Measurements from ENCODE around the gene ZNF787. TPM values are rescaled to one million over a fixed set of nuclear protein-coding genes. Genes with fewer than 3 reads are reported as not detected.
A peak's percentile ranks its signal among the peaks of the same experiment; 100 is the strongest.

The ZNF787 gene
- total RNA-seq, 2 experiments from 2014 or later = 30.6 to 31.7 TPM

- CTCF ChIA-PET (ENCODE audit: unreplicated experiment) = no interaction called here
- POLR2A ChIA-PET = no interaction called here
- no TSS peak for BruUV-seq (replicated peaks)
Observed at GRCh38 chr19:56158170-56158757, 37.2 kb upstream of the ZNF787 start.

DNA sequence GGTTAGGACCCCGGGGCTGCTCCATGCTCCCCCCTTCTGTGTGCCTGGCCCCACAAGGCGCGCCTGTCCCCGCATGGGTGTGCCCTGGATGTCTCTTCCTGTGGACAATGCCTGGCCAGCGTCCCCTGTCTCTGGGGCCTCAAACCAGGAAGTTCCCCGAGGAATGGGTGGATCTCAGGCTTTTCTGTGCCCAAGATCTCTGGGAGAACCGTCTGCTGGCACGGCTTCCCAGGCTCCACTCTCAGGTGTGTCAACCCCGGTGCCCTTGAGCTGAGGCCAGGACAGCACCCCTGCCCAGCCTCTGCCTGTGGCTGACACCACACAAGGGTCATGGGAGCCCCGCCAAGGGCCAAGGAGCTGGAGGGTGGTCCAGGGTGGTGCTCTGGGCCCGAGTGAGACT, 35.7 kb upstream of the ZNF787 start:
- Histone ChIP-seq H2AFZ (ENCODE audit: low read length) (no peak overlapping the region), H3K4me3 (ENCODE audit: low read depth, low read length, poor library complexity, severe bottlenecking) (no peak overlapping the region), H3K4me2 (ENCODE audit: low read length) (no peak overlapping the region), H3K9me2 (ENCODE audit: insufficient read depth, low read length) (no peaks in the 10 kb centered on the region), H3K4me1 (ENCODE audit: insufficient read depth, low read length, poor library complexity, severe bottlenecking) (no peaks in the 10 kb centered on the region), H3K79me2 (ENCODE audit: insufficient read depth, low read depth, low read length) (no peaks in the 10 kb centered on the region), H3K36me3 (ENCODE audit: insufficient read depth, low read length) (peaks cover 35% of the 10 kb centered on the region), H3K9me3 (ENCODE audit: low read length) (no peaks in the 10 kb centered on the region), H4K20me1 (ENCODE audit: insufficient read depth, low read length) (no peaks in the 10 kb centered on the region), H3K27ac (ENCODE audit: low read depth, low read length, poor library complexity, severe bottlenecking) (no peak overlapping the region)
- BruUV-seq (replicated peaks) = no TSS peak
- POLR2A ChIA-PET = interaction anchor here (0.6 kb wide), 1 partner anchor 297 kb away, joined by 4 read pairs; no protein-coding TSS in a partner anchor
- CTCF ChIA-PET (ENCODE audit: unreplicated experiment) = no interaction called here
- intact Hi-C loops (cut with micrococcal nuclease; ENCODE audit: unreplicated experiment) = no loop called here
- no peak for DNase-seq (ENCODE audit: low spot score)
- TF ChIP-seq CTCF (conservative IDR thresholded peaks at IDR 0.05; ENCODE audit: low read length) = no peak
- TF ChIP-seq EZH2phosphoT487 (IDR thresholded peaks at IDR 0.05; ENCODE audit: borderline replicate concordance, low read depth, low read length) = no peak

More at GRCh38 chr19:56158170-56158757, 37.2 kb upstream of the ZNF787 start:
- Histone ChIP-seq H3K9me3 (ENCODE audit: low read length) (no peaks in the 10 kb centered on the region), H3K36me3 (ENCODE audit: insufficient read depth, low read length) (peaks cover 31% of the 10 kb centered on the region), H3K79me2 (ENCODE audit: insufficient read depth, low read depth, low read length) (no peaks in the 10 kb centered on the region), H3K4me2 (ENCODE audit: low read length) (no peak overlapping the region), H3K27ac (ENCODE audit: low read depth, low read length, poor library complexity, severe bottlenecking) (no peak overlapping the region), H4K20me1 (ENCODE audit: insufficient read depth, low read length) (no peaks in the 10 kb centered on the region), H3K9me2 (ENCODE audit: insufficient read depth, low read length) (no peaks in the 10 kb centered on the region), H3K4me3 (ENCODE audit: low read depth, low read length, poor library complexity, severe bottlenecking) (no peak overlapping the region), H2AFZ (ENCODE audit: low read length) (no peak overlapping the region), H3K4me1 (ENCODE audit: insufficient read depth, low read length, poor library complexity, severe bottlenecking) (no peaks in the 10 kb centered on the region)
- TF ChIP-seq EZH2phosphoT487 (IDR thresholded peaks at IDR 0.05; ENCODE audit: borderline replicate concordance, low read depth, low read length) (no peak), CTCF (conservative IDR thresholded peaks at IDR 0.05; ENCODE audit: low read length) (no peak)
- DNase-seq (ENCODE audit: low spot score) = no peak
- intact Hi-C loops (cut with micrococcal nuclease; ENCODE audit: unreplicated experiment) = no loop called here

DNA sequence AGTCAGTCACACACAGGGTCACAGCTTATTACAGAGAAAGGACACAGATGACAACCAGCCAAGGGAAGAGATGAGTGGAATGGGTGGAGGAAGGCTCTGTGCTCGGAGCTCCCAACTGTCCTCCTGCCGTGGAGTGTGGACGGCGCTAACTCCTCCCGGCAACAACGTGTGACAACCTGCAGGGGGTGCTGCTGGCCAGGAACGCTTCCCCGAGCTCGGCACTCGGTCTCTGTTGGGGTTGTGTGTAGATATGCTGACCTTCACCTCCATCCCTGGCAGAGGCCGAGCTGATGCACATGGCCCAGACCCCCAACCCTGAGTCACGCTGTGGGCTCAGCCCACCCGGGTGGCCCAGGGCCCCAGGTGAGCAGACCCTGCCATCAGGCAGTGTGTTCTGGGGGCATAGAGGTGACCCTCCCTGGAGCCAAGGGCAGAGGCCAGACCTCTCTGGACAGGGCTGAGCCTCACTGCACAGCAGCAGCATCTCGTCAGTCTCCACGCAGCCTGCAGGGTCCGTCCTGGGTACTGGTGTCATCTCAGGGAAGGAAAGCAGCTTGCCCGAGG, 34.1 kb upstream of the ZNF787 start:
- Histone ChIP-seq H3K27ac (ENCODE audit: low read depth, low read length, poor library complexity, severe bottlenecking) (no peak overlapping the region), H3K4me1 (ENCODE audit: insufficient read depth, low read length, poor library complexity, severe bottlenecking) (no peaks in the 10 kb centered on the region), H3K4me2 (ENCODE audit: low read length) (no peak overlapping the region), H2AFZ (ENCODE audit: low read length) (no peak overlapping the region), H3K4me3 (ENCODE audit: low read depth, low read length, poor library complexity, severe bottlenecking) (no peak overlapping the region), H3K36me3 (ENCODE audit: insufficient read depth, low read length) (peaks cover 32% of the 10 kb centered on the region), H3K9me2 (ENCODE audit: insufficient read depth, low read length) (no peaks in the 10 kb centered on the region), H4K20me1 (ENCODE audit: insufficient read depth, low read length) (no peaks in the 10 kb centered on the region), H3K9me3 (ENCODE audit: low read length) (no peaks in the 10 kb centered on the region), H3K79me2 (ENCODE audit: insufficient read depth, low read depth, low read length) (no peaks in the 10 kb centered on the region)
- ChIA-PET CTCF (ENCODE audit: unreplicated experiment) (no interaction called here), POLR2A (no interaction called here)
- DNase-seq (ENCODE audit: low spot score) = no peak
- TF ChIP-seq CTCF (conservative IDR thresholded peaks at IDR 0.05; ENCODE audit: low read length) = peak; percentile 59
- TF ChIP-seq EZH2phosphoT487 (IDR thresholded peaks at IDR 0.05; ENCODE audit: borderline replicate concordance, low read depth, low read length) = no peak
- no TSS peak for BruUV-seq (replicated peaks)
- intact Hi-C loops (cut with micrococcal nuclease; ENCODE audit: unreplicated experiment) = no loop called here
